Endodermal cell (in vitro differentiated cells): ENCODE results near the gene USP54. TPM values are rescaled to one million over a fixed set of nuclear protein-coding genes. Genes with fewer than 3 reads are reported as not detected.
"Not testable (repeated sequence)": the region's sequence is repeated elsewhere in the genome, so short reads cannot be mapped to it uniquely, and the experiment has no call there.

Source experiments
- DNase-seq: peaks from one replicate; pipeline ENCODE4 v3.0.0-alpha.2; 2017
- H3K27ac ChIP-seq: 2 replicates; pipeline ENCODE4 v1.5.1; 2013; ENCODE audit warnings: mild to moderate bottlenecking, low read depth, low read length, moderate library complexity
- H3K27me3 ChIP-seq: 2 replicates; pipeline ENCODE4 v1.6.1; 2013; ENCODE audit warnings: mild to moderate bottlenecking, low read length, moderate library complexity; ENCODE audit not compliant: insufficient read depth, control insufficient read depth, poor library complexity, severe bottlenecking
- H3K36me3 ChIP-seq: 2 replicates; pipeline ENCODE4 v1.7.0; 2013; ENCODE audit warnings: mild to moderate bottlenecking, low read length, moderate library complexity; ENCODE audit not compliant: control insufficient read depth, insufficient read depth
- H3K4me1 ChIP-seq: one replicate; pipeline ENCODE4 v1.7.0; 2013; ENCODE audit warnings: low read length; ENCODE audit not compliant: control insufficient read depth, insufficient read depth
- H3K4me3 ChIP-seq: 2 replicates; pipeline ENCODE4 v1.5.1; 2013; ENCODE audit warnings: mild to moderate bottlenecking, low read length, moderate library complexity
- H3K9ac ChIP-seq: 2 replicates; pipeline ENCODE4 v1.6.1; 2013; ENCODE audit warnings: mild to moderate bottlenecking, low read length, moderate library complexity; ENCODE audit not compliant: poor library complexity, severe bottlenecking; ENCODE audit errors: extremely low read depth
- H3K9me3 ChIP-seq: 2 replicates; pipeline ENCODE4 v1.6.1; 2013; ENCODE audit warnings: mild to moderate bottlenecking, low read length, moderate library complexity; ENCODE audit not compliant: control insufficient read depth
- H3K27ac Mint-ChIP-seq: 2 replicates; pipeline ENCODE4 v1.8.0; 2020; ENCODE audit warnings: mixed read lengths
- H3K27me3 Mint-ChIP-seq: 2 replicates; pipeline ENCODE4 v1.8.0; 2021; ENCODE audit warnings: mild to moderate bottlenecking, mixed read lengths; ENCODE audit not compliant: insufficient read depth
- H3K36me3 Mint-ChIP-seq: 2 replicates; pipeline ENCODE4 v1.8.0; 2020; ENCODE audit warnings: low read depth, mixed read lengths
- H3K4me1 Mint-ChIP-seq: 2 replicates; pipeline ENCODE4 v1.8.0; 2020; ENCODE audit warnings: mixed read lengths
- H3K4me3 Mint-ChIP-seq: 2 replicates; pipeline ENCODE4 v1.8.0; 2020; ENCODE audit warnings: mild to moderate bottlenecking, moderate library complexity, mixed read lengths
- H3K9me3 Mint-ChIP-seq: 2 replicates; pipeline ENCODE4 v1.8.0; 2020; ENCODE audit warnings: mild to moderate bottlenecking, mixed read lengths
- CTCF ChIP-seq: fragments of 200-600 bp; sonication (generic); conservative IDR thresholded peaks from 2 replicates; pipeline ENCODE4 v1.5.0; 2021; ENCODE audit warnings: antibody characterized with exemption, mild to moderate bottlenecking
- WGBS, 2 experiments: methylation state at CpG; one replicate each; pipeline versions ENCODE4 v1.1.5 to v1.1.7; 2013; ENCODE audit warnings: missing lambda C conversion rate in 2 of 2, mixed read lengths in 1 of 2; ENCODE audit not compliant: insufficient coverage in 1 of 2, insufficient read length in 1 of 2; 5-methylcytosine and 5-hydroxymethylcytosine counted together
- total RNA-seq, 2 donors: library from RNA; stranded (reverse); fragmentation: NEBNext Ultra II Directional in 1 of 2; extraction: Animal tissue kit (Norgen Biotek cat#: 25700) in 1 of 2; gene quantifications; 2 replicates in 1 of 2; 3 replicates in 1 of 2; pipeline ENCODE4 v1.2.1, GENCODE V29; 2021

USP54 gene
- total RNA-seq, 2 donors from 2014 or later = 89.5 to 110 TPM

GRCh38 chr10:73623056-73623455, 31.9 kb upstream of the USP54 start:
- peaks cover 4% of the 10 kb centered on the region for H3K36me3 ChIP-seq
- Mint-ChIP-seq H3K4me3 (no peak overlapping the region), H3K4me1 (peaks cover 14% of the 10 kb centered on the region), H3K9me3 (no peaks in the 10 kb centered on the region), H3K36me3 (peaks cover 6% of the 10 kb centered on the region), H3K27ac (no peak overlapping the region), H3K27me3 (no peaks in the 10 kb centered on the region)
- no peak for DNase-seq
- no peaks in the 10 kb centered on the region for H3K27me3 ChIP-seq
- WGBS, 2 experiments = 93 to 100% methylated on average over 1 to 4 of the region's 4 CpGs
- peaks cover 6% of the 10 kb centered on the region for H3K4me1 ChIP-seq
- H3K4me3 ChIP-seq = no peak overlapping the region
- TF ChIP-seq CTCF = no peak
- H3K27ac ChIP-seq = no peak overlapping the region
- no peak overlapping the region for H3K9ac ChIP-seq
- no peaks in the 10 kb centered on the region for H3K9me3 ChIP-seq

- H3K36me3 ChIP-seq, H3K4me3 Mint-ChIP-seq, H3K4me3 ChIP-seq, H3K27me3 ChIP-seq, H3K4me1 Mint-ChIP-seq, H3K27me3 Mint-ChIP-seq, H3K9me3 ChIP-seq, H3K9me3 Mint-ChIP-seq, DNase-seq, H3K27ac Mint-ChIP-seq, H3K27ac ChIP-seq, H3K36me3 Mint-ChIP-seq, H3K9ac ChIP-seq, H3K4me1 ChIP-seq: not testable (repeated sequence)
- WGBS, 2 experiments = 93 to 95% methylated on average over 9 to 12 of the region's 12 CpGs
Measured at GRCh38 chr10:73620974-73621373, 29.8 kb upstream of the USP54 start.

- H3K4me3 ChIP-seq, H3K4me1 Mint-ChIP-seq, H3K36me3 ChIP-seq, H3K9me3 ChIP-seq, H3K9me3 Mint-ChIP-seq, H3K9ac ChIP-seq, H3K27ac ChIP-seq, H3K4me1 ChIP-seq, H3K27me3 ChIP-seq, DNase-seq, H3K27ac Mint-ChIP-seq, H3K27me3 Mint-ChIP-seq, H3K4me3 Mint-ChIP-seq: not testable (repeated sequence)
- 95 to 100% methylated on average over 6 to 8 of the region's 8 CpGs for WGBS, 2 experiments
- H3K36me3 Mint-ChIP-seq = peaks cover 12% of the 10 kb centered on the region
Measured at GRCh38 chr10:73617143-73617542, 26.0 kb upstream of the USP54 start.

- Histone ChIP-seq H3K27ac (no peak overlapping the region), H3K27me3 (no peaks in the 10 kb centered on the region), H3K9ac (no peak overlapping the region), H3K9me3 (no peaks in the 10 kb centered on the region), H3K36me3 (peaks cover 2% of the 10 kb centered on the region), H3K4me1 (no peaks in the 10 kb centered on the region), H3K4me3 (no peak overlapping the region)
- Mint-ChIP-seq H3K4me3 (no peak overlapping the region), H3K27ac (no peak overlapping the region), H3K4me1 (no peaks in the 10 kb centered on the region), H3K27me3 (no peaks in the 10 kb centered on the region), H3K36me3 (peaks cover 7% of the 10 kb centered on the region), H3K9me3 (no peaks in the 10 kb centered on the region)
- no peak for TF ChIP-seq CTCF
- 76 to 93% methylated on average over 2 to 3 of the region's 3 CpGs for WGBS, 2 experiments
- no peak for DNase-seq
Measured at GRCh38 chr10:73614720-73615119, 23.6 kb upstream of the USP54 start.
